H9 (cell line): ENCODE data around the gene CXorf51B. TPM values are rescaled to one million over a fixed set of nuclear protein-coding genes. Genes with fewer than 3 reads are reported as not detected.

ENCODE experiments used
- DNase-seq: peaks from one replicate; pipeline ENCODE4 v3.0.0-alpha.2; 2017
- H2AFZ ChIP-seq: one replicate; pipeline ENCODE4 v1.6.1; 2013; ENCODE audit warnings: mild to moderate bottlenecking, low read length, control low read depth, moderate library complexity
- H2AK5ac ChIP-seq: 2 replicates; pipeline ENCODE4 v1.6.1; 2013; ENCODE audit warnings: low read length, control low read depth, mixed read lengths; ENCODE audit not compliant: insufficient read length
- H2BK120ac ChIP-seq: one replicate; pipeline ENCODE4 v1.6.1; 2013; ENCODE audit warnings: low read depth, mild to moderate bottlenecking, low read length, control low read depth, inconsistent platforms; ENCODE audit not compliant: poor library complexity, severe bottlenecking
- H2BK12ac ChIP-seq: 2 replicates; pipeline ENCODE4 v1.6.1; 2013; ENCODE audit warnings: low read length, control low read depth, mixed read lengths, low read depth; ENCODE audit not compliant: insufficient read length
- H2BK15ac ChIP-seq: 2 replicates; pipeline ENCODE4 v1.6.1; 2013; ENCODE audit warnings: low read depth, low read length, control low read depth
- H2BK20ac ChIP-seq: one replicate; pipeline ENCODE4 v1.6.1; 2013; ENCODE audit warnings: low read depth, mild to moderate bottlenecking, low read length, control low read depth, inconsistent platforms; ENCODE audit not compliant: poor library complexity, severe bottlenecking
- H2BK5ac ChIP-seq: 2 replicates; pipeline ENCODE4 v1.6.1; 2013; ENCODE audit warnings: low read length, control low read depth, mixed read lengths; ENCODE audit not compliant: insufficient read length
- H3K14ac ChIP-seq: 2 replicates; pipeline ENCODE4 v1.6.1; 2013; ENCODE audit warnings: low read length, control low read depth; ENCODE audit not compliant: insufficient read depth
- H3K18ac ChIP-seq: 2 replicates; pipeline ENCODE4 v1.6.1; 2013; ENCODE audit warnings: low read depth, mild to moderate bottlenecking, mixed read lengths, low read length, control low read depth; ENCODE audit not compliant: insufficient read length
- H3K23ac ChIP-seq: 2 replicates; pipeline ENCODE4 v1.6.1; 2013; ENCODE audit warnings: low read length, control low read depth, mixed read lengths, low read depth; ENCODE audit not compliant: insufficient read length
- H3K23me2 ChIP-seq: 2 replicates; pipeline ENCODE4 v1.6.1; 2013; ENCODE audit warnings: low read depth, mild to moderate bottlenecking, mixed read lengths, low read length, control low read depth; ENCODE audit not compliant: insufficient read length, poor library complexity, severe bottlenecking
- H3K27ac ChIP-seq: 2 replicates; pipeline ENCODE4 v1.5.1; 2013; ENCODE audit warnings: low read length, control low read depth, mixed read lengths, low read depth; ENCODE audit not compliant: insufficient read length
- H3K27me3 ChIP-seq: 2 replicates; pipeline ENCODE4 v1.6.1; 2013; ENCODE audit warnings: low read length, control low read depth, inconsistent platforms; ENCODE audit not compliant: insufficient read depth
- H3K4ac ChIP-seq: 2 replicates; pipeline ENCODE4 v1.6.1; 2013; ENCODE audit warnings: low read depth, mild to moderate bottlenecking, control low read depth, inconsistent platforms, low read length, moderate library complexity
- H3K4me1 ChIP-seq: 2 replicates; pipeline ENCODE4 v1.6.1; 2013; ENCODE audit warnings: low read length, control low read depth, inconsistent platforms; ENCODE audit not compliant: insufficient read depth
- H3K4me2 ChIP-seq: 2 replicates; pipeline ENCODE4 v1.6.1; 2013; ENCODE audit warnings: low read length, control low read depth, mixed read lengths; ENCODE audit not compliant: insufficient read length, insufficient read depth
- H3K56ac ChIP-seq: 2 replicates; pipeline ENCODE4 v1.6.1; 2013; ENCODE audit warnings: low read depth, mild to moderate bottlenecking, mixed read lengths, low read length, control low read depth; ENCODE audit not compliant: insufficient read length
- H3K79me1 ChIP-seq: 2 replicates; pipeline ENCODE4 v1.6.1; 2013; ENCODE audit warnings: low read depth, mild to moderate bottlenecking, moderate library complexity, low read length, control low read depth, inconsistent platforms; ENCODE audit not compliant: insufficient read depth, poor library complexity, severe bottlenecking
- H3K79me2 ChIP-seq: 2 replicates; pipeline ENCODE4 v1.6.1; 2013; ENCODE audit warnings: low read length, control low read depth, inconsistent platforms; ENCODE audit not compliant: insufficient read depth
- H3K9ac ChIP-seq: 2 replicates; pipeline ENCODE4 v1.6.1; 2013; ENCODE audit warnings: low read length, control low read depth, mixed read lengths; ENCODE audit not compliant: insufficient read length; ENCODE audit errors: extremely low read depth
- H3K9me3 ChIP-seq: one replicate; pipeline ENCODE4 v1.6.1; 2013; ENCODE audit warnings: low read depth, low read length, inconsistent platforms; ENCODE audit not compliant: control insufficient read depth
- H3T11ph ChIP-seq: one replicate; pipeline ENCODE4 v1.6.1; 2013; ENCODE audit warnings: mild to moderate bottlenecking, low read length, control low read depth, inconsistent platforms
- H4K20me1 ChIP-seq: one replicate; pipeline ENCODE4 v1.6.1; 2013; ENCODE audit not compliant: control insufficient read depth, insufficient read length, insufficient read depth
- H4K5ac ChIP-seq: 2 replicates; pipeline ENCODE4 v1.6.1; 2013; ENCODE audit warnings: low read depth, mild to moderate bottlenecking, mixed read lengths, low read length, control low read depth; ENCODE audit not compliant: insufficient read length
- H4K8ac ChIP-seq: replicated peaks from 2 replicates; pipeline ENCODE4 v1.6.1; 2013; ENCODE audit warnings: low read length, control low read depth, mixed read lengths, low read depth; ENCODE audit not compliant: insufficient read length
- H4K91ac ChIP-seq: 2 replicates; pipeline ENCODE4 v1.6.1; 2013; ENCODE audit warnings: low read depth, mild to moderate bottlenecking, moderate library complexity, mixed read lengths, low read length, control low read depth; ENCODE audit not compliant: insufficient read length
- H3K27ac Mint-ChIP-seq, 3 experiments: 2 replicates in 2 of 3; 3 replicates in 1 of 3; pipeline ENCODE4 v1.8.0; 2020 to 2021; ENCODE audit warnings: mixed read lengths in 3 of 3, mild to moderate bottlenecking in 1 of 3, moderate library complexity in 1 of 3
- H3K27me3 Mint-ChIP-seq: 2 replicates; pipeline ENCODE4 v1.8.0; 2021; ENCODE audit warnings: low read depth, mild to moderate bottlenecking, moderate library complexity, mixed read lengths
- H3K36me3 Mint-ChIP-seq, 3 experiments: 2 replicates in 2 of 3; 3 replicates in 1 of 3; pipeline ENCODE4 v1.8.0; 2020 to 2021; ENCODE audit warnings: low read depth in 3 of 3, mixed read lengths in 3 of 3; ENCODE audit not compliant: insufficient read depth in 1 of 3
- H3K4me1 Mint-ChIP-seq, 2 experiments: 2 replicates each; pipeline ENCODE4 v1.8.0; 2020; ENCODE audit warnings: mixed read lengths in 2 of 2
- H3K4me3 Mint-ChIP-seq, 2 experiments: 2 replicates in 1 of 2; 3 replicates in 1 of 2; pipeline ENCODE4 v1.8.0; 2020 to 2021; ENCODE audit warnings: mild to moderate bottlenecking in 2 of 2, mixed read lengths in 2 of 2, moderate library complexity in 1 of 2
- H3K9me3 Mint-ChIP-seq, 2 experiments: 2 replicates in 1 of 2; 3 replicates in 1 of 2; pipeline ENCODE4 v1.8.0; 2020; ENCODE audit warnings: mild to moderate bottlenecking in 2 of 2, mixed read lengths in 2 of 2, moderate library complexity in 1 of 2
- WGBS: extraction: QIAGEN DNeasy Blood & Tissue Kit; methylation state at CpG from one replicate; pipeline ENCODE4 v1.1.7; 2013; ENCODE audit warnings: missing lambda C conversion rate, low lambda C conversion rate, mixed read lengths; ENCODE audit not compliant: insufficient read length; ENCODE audit errors: extremely low coverage; 5-methylcytosine and 5-hydroxymethylcytosine counted together
- total RNA-seq: library from RNA; stranded (reverse); gene quantifications from 2 replicates; pipeline ENCODE4 v1.2.1, GENCODE V29; 2021
- TF ChIP-seq, protein P1 (sequence below): fragments of 200-600 bp; sonication (generic); conservative IDR thresholded peaks from 3 replicates; pipeline ENCODE4 v1.8.0; 2021; ENCODE audit warnings: antibody characterized with exemption, mild to moderate bottlenecking

CXorf51B gene
- total RNA-seq, 1 experiment from 2014 or later: not detected

DNA sequence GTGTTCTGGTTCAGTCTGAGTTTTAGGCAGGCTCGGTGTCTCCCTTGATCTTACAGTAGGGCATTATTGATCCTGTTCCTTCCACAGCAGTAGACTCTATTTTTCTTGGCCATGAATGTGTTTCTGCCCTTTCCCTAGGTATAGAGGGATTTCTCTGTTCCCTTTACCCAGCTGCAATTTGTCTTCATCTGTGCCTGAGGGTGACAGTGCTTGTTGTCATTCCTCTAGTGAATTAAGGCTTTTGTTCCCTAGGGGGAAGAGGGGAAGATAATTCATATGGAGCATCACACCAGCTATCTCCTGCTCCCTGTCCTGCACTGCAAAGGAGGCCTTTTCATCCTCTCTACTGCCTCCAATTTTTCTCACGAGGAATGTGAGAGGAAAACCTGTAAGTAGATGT is 44.7 kb downstream of the CXorf51B start:
- Histone ChIP-seq H3K18ac (no peak overlapping the region), H4K5ac (no peak overlapping the region), H2BK5ac (no peak overlapping the region), H2BK20ac (no peak overlapping the region), H3T11ph (no peak overlapping the region), H3K27me3 (no peaks in the 10 kb centered on the region), H2AK5ac (no peak overlapping the region), H3K27ac (no peak overlapping the region), H3K4ac (no peak overlapping the region), H3K56ac (no peak overlapping the region), H3K79me1 (no peaks in the 10 kb centered on the region), H3K4me2 (no peak overlapping the region), H3K9me3 (peaks cover 25% of the 10 kb centered on the region), H4K91ac (no peak overlapping the region), H2BK120ac (no peak overlapping the region), H2AFZ (no peak overlapping the region), H3K23ac (no peak overlapping the region), H3K9ac (no peak overlapping the region), H3K4me1 (no peaks in the 10 kb centered on the region), H4K20me1 (no peaks in the 10 kb centered on the region), H4K8ac (no peak overlapping the region), H2BK15ac (no peak overlapping the region), H3K23me2 (no peaks in the 10 kb centered on the region), H2BK12ac (no peak overlapping the region), H3K79me2 (no peaks in the 10 kb centered on the region), H3K14ac (no peak overlapping the region)
- Mint-ChIP-seq H3K4me1 (no peaks in the 10 kb centered on the region), H3K27me3 (no peaks in the 10 kb centered on the region), H3K4me3 (no peak overlapping the region), H3K27ac (no peak overlapping the region), H3K36me3 (peaks cover 1 to 19% (median 3%) of the 10 kb centered on the region in 3 experiments; a peak in 5 of 7 replicates), H3K9me3 (peaks cover 62 to 65% of the 10 kb centered on the region in 2 experiments)
- no CpG with 5 or more reads among the region's 2 CpGs for WGBS
- TF ChIP-seq, protein P1, sequence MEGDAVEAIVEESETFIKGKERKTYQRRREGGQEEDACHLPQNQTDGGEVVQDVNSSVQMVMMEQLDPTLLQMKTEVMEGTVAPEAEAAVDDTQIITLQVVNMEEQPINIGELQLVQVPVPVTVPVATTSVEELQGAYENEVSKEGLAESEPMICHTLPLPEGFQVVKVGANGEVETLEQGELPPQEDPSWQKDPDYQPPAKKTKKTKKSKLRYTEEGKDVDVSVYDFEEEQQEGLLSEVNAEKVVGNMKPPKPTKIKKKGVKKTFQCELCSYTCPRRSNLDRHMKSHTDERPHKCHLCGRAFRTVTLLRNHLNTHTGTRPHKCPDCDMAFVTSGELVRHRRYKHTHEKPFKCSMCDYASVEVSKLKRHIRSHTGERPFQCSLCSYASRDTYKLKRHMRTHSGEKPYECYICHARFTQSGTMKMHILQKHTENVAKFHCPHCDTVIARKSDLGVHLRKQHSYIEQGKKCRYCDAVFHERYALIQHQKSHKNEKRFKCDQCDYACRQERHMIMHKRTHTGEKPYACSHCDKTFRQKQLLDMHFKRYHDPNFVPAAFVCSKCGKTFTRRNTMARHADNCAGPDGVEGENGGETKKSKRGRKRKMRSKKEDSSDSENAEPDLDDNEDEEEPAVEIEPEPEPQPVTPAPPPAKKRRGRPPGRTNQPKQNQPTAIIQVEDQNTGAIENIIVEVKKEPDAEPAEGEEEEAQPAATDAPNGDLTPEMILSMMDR: no peak
- no peak for DNase-seq

Other genes with a start within 250 kb of the CXorf51B start
- not detected in 2 replicates for gene CXorf51A, start 5.0 kb downstream of the CXorf51B start, total RNA-seq